Upper lobe of right lung (tissue), 1 donor: ENCODE measurements around the gene UPF3A. TPM values are rescaled to one million over a fixed set of nuclear protein-coding genes. Genes with fewer than 3 reads are reported as not detected.

Experiments
- ATAC-seq: fragments of 200-7000 bp; cut with Tn5 transposase; one replicate; pipeline ENCODE4 v1.9.1; 2020; ENCODE audit warnings: mild to moderate bottlenecking, moderate library complexity
- DNase-seq: peaks from one replicate; pipeline ENCODE4 v3.0.0-alpha.2; 2020
- H3K27ac ChIP-seq: fragments of 200-600 bp; one replicate; pipeline ENCODE4 v1.8.0; 2022
- H3K27me3 ChIP-seq: fragments of 200-600 bp; one replicate; pipeline ENCODE4 v1.8.0; 2022; ENCODE audit warnings: mild to moderate bottlenecking
- H3K36me3 ChIP-seq: fragments of 200-600 bp; one replicate; pipeline ENCODE4 v1.8.0; 2022
- H3K4me1 ChIP-seq: fragments of 200-600 bp; one replicate; pipeline ENCODE4 v1.8.0; 2022
- H3K4me3 ChIP-seq: fragments of 200-600 bp; one replicate; pipeline ENCODE4 v1.8.0; 2022; ENCODE audit warnings: mild to moderate bottlenecking
- H3K9me3 ChIP-seq: fragments of 200-600 bp; one replicate; pipeline ENCODE4 v1.8.0; 2022
- CTCF ChIP-seq: fragments of 200-600 bp; IDR thresholded peaks from one replicate; pipeline ENCODE4 v1.8.0; 2022; ENCODE audit warnings: antibody characterized with exemption
- intact Hi-C: fragments of 100-400 bp; cut with DNase I; formaldehyde crosslinking; loops from one replicate; pipeline ENCODE4 v1.11.0; 2022
- total RNA-seq: library from RNA; stranded (reverse); fragmentation: NEBNext Ultra II Directional; extraction: Animal tissue kit (Norgen Biotek cat#: 25700); gene quantifications from one replicate; pipeline ENCODE4 v1.2.1, GENCODE V29; 2021
- donor health status: DM: no; HTN: yes; CAD: no; lungs with severe emphysema.

UPF3A gene
- total RNA-seq, 1 donor from 2014 or later: 35.6 TPM

- H3K27ac ChIP-seq: no peak overlapping the region
- ATAC-seq (no peak), DNase-seq (no peak)
- H3K27me3 ChIP-seq: no peaks in the 10 kb centered on the region
- H3K36me3 ChIP-seq: peaks cover 28% of the 10 kb centered on the region
- intact Hi-C loops: no loop called here
- no peak overlapping the region for H3K4me3 ChIP-seq
- H3K9me3 ChIP-seq: no peaks in the 10 kb centered on the region
- TF ChIP-seq CTCF: no peak
- H3K4me1 ChIP-seq: peaks cover 22% of the 10 kb centered on the region
Measured at GRCh38 chr13:114285166-114285808, 3.9 kb downstream of the UPF3A start.

DNA sequence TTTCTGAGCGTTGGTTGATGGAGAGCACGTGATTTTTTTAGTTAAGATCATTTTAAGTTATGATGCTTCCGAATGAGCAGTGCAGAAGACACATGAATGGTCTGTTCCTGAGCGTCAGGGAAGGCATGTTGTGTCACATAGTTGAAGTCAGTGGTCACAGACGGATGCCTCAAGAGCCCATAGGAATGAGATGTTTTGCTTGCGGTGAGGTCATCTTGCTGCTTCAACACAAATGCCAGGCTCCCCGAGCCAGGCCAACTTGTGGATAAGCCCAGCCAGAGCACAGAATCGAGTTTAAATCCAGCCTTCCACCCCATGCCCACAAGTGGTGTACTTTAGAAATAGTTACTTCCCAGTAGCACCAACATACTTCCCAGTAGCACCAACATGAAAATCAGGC is 5.4 kb downstream of the UPF3A start:
- no peaks in the 10 kb centered on the region for H3K9me3 ChIP-seq
- H3K4me1 ChIP-seq: peaks cover 17% of the 10 kb centered on the region
- intact Hi-C loops: no loop called here
- no peak for DNase-seq
- TF ChIP-seq CTCF: no peak
- H3K27me3 ChIP-seq: no peaks in the 10 kb centered on the region
- no peak overlapping the region for H3K27ac ChIP-seq
- H3K36me3 ChIP-seq: peaks cover 40% of the 10 kb centered on the region
- ATAC-seq: no peak
- H3K4me3 ChIP-seq: no peak overlapping the region

GRCh38 chr13:114288157-114288591 is 6.8 kb downstream of the UPF3A start:
- intact Hi-C loops: no loop called here
- ATAC-seq: no peak
- peaks cover 52% of the 10 kb centered on the region for H3K36me3 ChIP-seq

GRCh38 chr13:114296448-114296847 is 15.0 kb downstream of the UPF3A start:
- no peak overlapping the region for H3K4me3 ChIP-seq
- H3K4me1 ChIP-seq: no peaks in the 10 kb centered on the region
- no peak for TF ChIP-seq CTCF
- intact Hi-C loops: no loop called here
- DNase-seq (no peak), ATAC-seq (no peak)
- H3K36me3 ChIP-seq: peaks cover 62% of the 10 kb centered on the region
- no peaks in the 10 kb centered on the region for H3K27me3 ChIP-seq
- H3K27ac ChIP-seq: no peak overlapping the region
- H3K9me3 ChIP-seq: no peaks in the 10 kb centered on the region

More at GRCh38 chr13:114288157-114288591, 6.8 kb downstream of the UPF3A start:
- DNase-seq: no peak
- H3K4me3 ChIP-seq: no peak overlapping the region
- H3K4me1 ChIP-seq: peaks cover 9% of the 10 kb centered on the region
- H3K27ac ChIP-seq: no peak overlapping the region
- TF ChIP-seq CTCF: no peak
- no peaks in the 10 kb centered on the region for H3K27me3 ChIP-seq
- no peaks in the 10 kb centered on the region for H3K9me3 ChIP-seq

DNA sequence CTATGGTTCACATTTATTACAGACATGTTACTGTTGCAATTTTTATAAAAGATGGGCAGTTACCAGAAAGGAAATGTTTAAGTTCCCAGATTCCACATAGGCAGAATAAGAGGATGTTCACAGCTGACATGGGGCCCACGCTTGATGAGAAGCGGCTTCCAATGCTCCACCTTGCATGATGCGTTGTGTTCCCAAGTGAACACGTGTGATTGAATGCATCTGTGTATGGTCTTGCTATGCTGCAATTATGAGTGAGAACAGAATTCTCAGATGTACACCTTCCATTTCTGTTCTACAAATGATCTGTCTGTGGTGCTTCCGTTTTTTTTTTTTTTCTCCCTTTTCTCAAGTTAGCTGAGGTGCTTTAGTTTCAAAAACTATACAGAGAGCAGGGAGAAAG is 15.5 kb downstream of the UPF3A start:
- DNase-seq: no peak
- TF ChIP-seq CTCF: no peak
- Histone ChIP-seq H3K4me3 (no peak overlapping the region), H3K27ac (no peak overlapping the region), H3K4me1 (no peaks in the 10 kb centered on the region), H3K9me3 (no peaks in the 10 kb centered on the region), H3K36me3 (peaks cover 62% of the 10 kb centered on the region), H3K27me3 (no peaks in the 10 kb centered on the region)
- intact Hi-C loops: no loop called here
- ATAC-seq: no peak

GRCh38 chr13:114298866-114299265 is 17.5 kb downstream of the UPF3A start:
- Histone ChIP-seq H3K27me3 (no peaks in the 10 kb centered on the region), H3K4me3 (no peak overlapping the region), H3K9me3 (no peaks in the 10 kb centered on the region), H3K4me1 (no peaks in the 10 kb centered on the region), H3K36me3 (peaks cover 59% of the 10 kb centered on the region), H3K27ac (no peak overlapping the region)
- intact Hi-C loops: no loop called here
- no peak for TF ChIP-seq CTCF
- DNase-seq: no peak
- no peak for ATAC-seq
